K562 (cell line): ENCODE results near the gene COPE. TPM values are rescaled to one million over a fixed set of nuclear protein-coding genes. Genes with fewer than 3 reads are reported as not detected.

Experiments
- CHD2 ChIP-seq: IDR thresholded peaks from 2 replicates; pipeline ENCODE4 v1.6.1; 2011; ENCODE audit warnings: low read depth, low read length
- ERF ChIP-seq: fragments of 450-650 bp; formaldehyde crosslinking; IDR thresholded peaks from 2 replicates; pipeline ENCODE4 v1.4.0; 2020; ENCODE audit warnings: mild to moderate bottlenecking, mixed read lengths
- NEUROD1 ChIP-seq: fragments of 150-350 bp; IDR thresholded peaks from 2 replicates; pipeline ENCODE4 v1.6.1; 2014; ENCODE audit warnings: borderline replicate concordance, low read length, low read depth; ENCODE audit not compliant: partially characterized antibody
- NFE2L1 ChIP-seq: fragments of 450-650 bp; IDR thresholded peaks from 2 replicates; pipeline ENCODE4 v1.6.1; 2016; ENCODE audit warnings: missing genetic modification characterization, low read depth, mild to moderate bottlenecking, missing compliant biosample characterization, moderate library complexity, borderline replicate concordance
- POLR2AphosphoS5 ChIP-seq: IDR thresholded peaks from 2 replicates; pipeline ENCODE4 v1.6.1; 2011; ENCODE audit warnings: mild to moderate bottlenecking, low read depth, low read length, moderate library complexity; ENCODE audit not compliant: control insufficient read depth, insufficient read depth
- PYGO2 ChIP-seq: fragments of 450-650 bp; IDR thresholded peaks from 2 replicates; pipeline ENCODE4 v1.6.1; 2016; ENCODE audit warnings: mild to moderate bottlenecking, missing genetic modification characterization, moderate library complexity, missing compliant biosample characterization
- RAD51 ChIP-seq: fragments of 450-650 bp; IDR thresholded peaks from 2 replicates; pipeline ENCODE4 v1.7.1; 2016; ENCODE audit warnings: low read depth, mild to moderate bottlenecking, borderline replicate concordance
- SIN3B ChIP-seq: fragments of 450-650 bp; IDR thresholded peaks from 2 replicates; pipeline ENCODE4 v1.6.1; 2017; ENCODE audit warnings: low read depth, mild to moderate bottlenecking, moderate library complexity
- SLC30A9 ChIP-seq: fragments of 250-450 bp; sonication (Bioruptor Pico); IDR thresholded peaks from 2 replicates; pipeline ENCODE4 v1.8.0; 2022; ENCODE audit warnings: mild to moderate bottlenecking, moderate library complexity
- ZNF212 ChIP-seq: fragments of 450-650 bp; formaldehyde crosslinking; IDR thresholded peaks from 2 replicates; pipeline ENCODE4 v1.4.0; 2020; ENCODE audit warnings: mild to moderate bottlenecking
- ZNF23 ChIP-seq: fragments of 250-450 bp; sonication (Bioruptor Pico); IDR thresholded peaks from 2 replicates; pipeline ENCODE4 v1.4.0; 2020; ENCODE audit warnings: mild to moderate bottlenecking
- ZNF3 ChIP-seq: fragments of 250-450 bp; sonication (Bioruptor Pico); IDR thresholded peaks from 2 replicates; pipeline ENCODE4 v1.5.0; 2021; ENCODE audit warnings: mild to moderate bottlenecking, moderate library complexity
- ZNF316 ChIP-seq: fragments of 450-650 bp; IDR thresholded peaks from 2 replicates; pipeline ENCODE4 v1.6.1; 2016
- ZNF699 ChIP-seq: fragments of 250-450 bp; sonication (Bioruptor Pico); IDR thresholded peaks from 2 replicates; pipeline ENCODE4 v1.8.0; 2021; ENCODE audit warnings: mild to moderate bottlenecking, moderate library complexity; ENCODE audit not compliant: insufficient replicate concordance
- polyA plus RNA-seq, 8 experiments: library from polyadenylated mRNA; depleted of rRNA in 4 of 8; stranded (reverse) in 5 of 8; unstranded in 3 of 8; fragments of >200 nt; fragmentation: Nextera tagmentation in 2 of 8; fragmentation: Illumina TruSeq in 1 of 8; extraction: Ambion mirVana in 2 of 8; extraction: Trizol in 1 of 8; gene quantifications; 2 replicates each; pipeline versions ENCODE4 v1.2.1 to v1.2.3, GENCODE V29; 2011 to 2014; ENCODE audit warnings: inconsistent platforms in 1 of 8, missing spikeins in 1 of 8
- total RNA-seq, 7 experiments: library from RNA; depleted of rRNA in 6 of 7; stranded (reverse); fragments of >200 nt in 6 of 7; fragmentation: Illumina TruSeq in 2 of 7; extraction: Trizol in 2 of 7; gene quantifications; 2 replicates each; pipeline versions ENCODE4 v1.2.1 to v1.2.3, GENCODE V29; 2011 to 2021; ENCODE audit warnings: low replicate concordance in 1 of 7
- TF ChIP-seq, protein P1 (sequence below), 2 experiments: fragments of 450-650 bp; IDR thresholded peaks; 2 replicates each; pipeline ENCODE4 v1.6.1; 2016
- TF ChIP-seq, protein P2 (sequence below): fragments of 200-800 bp; sonication (Bioruptor generic); IDR thresholded peaks from 2 replicates; pipeline ENCODE4 v1.6.1; 2016; ENCODE audit warnings: missing genetic modification characterization, missing compliant biosample characterization
- TF ChIP-seq, protein P3 (sequence below): IDR thresholded peaks from 3 replicates; pipeline ENCODE4 v1.6.1; 2011; ENCODE audit warnings: borderline replicate concordance, mild to moderate bottlenecking; ENCODE audit not compliant: insufficient read length, insufficient read depth
- TF ChIP-seq, protein P4 (sequence below): fragments of 250-450 bp; sonication (Bioruptor Pico); IDR thresholded peaks from 2 replicates; pipeline ENCODE4 v1.5.0; 2021

Gene COPE
- total and polyA plus RNA-seq, 9 of the 15 experiments (the other 6 are each of a cell fraction or from before 2014, with no cell fraction given), result 5.8 to 273 (median 147) TPM

DNA sequence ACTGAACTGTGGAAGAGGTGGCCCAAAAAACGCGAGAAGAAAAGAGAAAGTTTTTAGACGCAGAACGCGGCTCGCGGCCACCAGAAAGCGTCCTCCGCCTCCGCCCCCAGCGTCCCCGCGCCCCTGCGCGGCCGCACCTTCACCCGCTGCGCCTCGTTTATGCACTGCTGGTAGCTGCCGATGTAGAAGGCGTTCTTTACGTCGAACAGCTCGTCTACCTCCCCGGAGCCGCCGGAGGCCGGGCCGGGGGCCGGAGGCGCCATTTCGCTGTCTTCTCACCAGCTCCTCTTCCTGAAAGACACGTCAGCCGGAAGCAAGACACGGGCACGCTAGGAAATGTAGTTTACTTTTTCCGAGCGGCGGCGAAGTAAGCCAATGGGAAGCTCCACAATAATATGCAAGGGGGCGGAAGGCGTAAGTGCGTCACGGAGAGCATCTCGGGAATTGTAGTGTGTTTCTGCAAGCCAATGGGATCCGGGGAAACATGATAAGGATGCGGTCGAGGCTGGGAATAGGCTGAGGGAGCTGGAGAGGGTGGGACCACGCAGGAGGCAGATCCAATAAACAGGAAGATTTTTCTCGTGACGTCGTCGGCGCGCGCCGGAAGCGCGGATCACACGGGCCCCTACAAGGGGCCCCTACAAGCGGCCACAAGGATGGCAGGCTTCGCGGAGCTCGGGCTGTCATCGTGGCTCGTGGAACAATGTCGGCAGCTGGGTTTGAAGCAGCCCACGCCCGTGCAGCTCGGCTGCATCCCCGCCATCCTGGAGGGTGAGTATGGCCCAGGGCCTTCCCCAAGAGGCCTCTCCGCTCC is at the start of gene COPE, which contains the start of gene DDX49 (continued):
- no peak for TF ChIP-seq NFE2L1 (tag)
- TF ChIP-seq, protein P1, sequence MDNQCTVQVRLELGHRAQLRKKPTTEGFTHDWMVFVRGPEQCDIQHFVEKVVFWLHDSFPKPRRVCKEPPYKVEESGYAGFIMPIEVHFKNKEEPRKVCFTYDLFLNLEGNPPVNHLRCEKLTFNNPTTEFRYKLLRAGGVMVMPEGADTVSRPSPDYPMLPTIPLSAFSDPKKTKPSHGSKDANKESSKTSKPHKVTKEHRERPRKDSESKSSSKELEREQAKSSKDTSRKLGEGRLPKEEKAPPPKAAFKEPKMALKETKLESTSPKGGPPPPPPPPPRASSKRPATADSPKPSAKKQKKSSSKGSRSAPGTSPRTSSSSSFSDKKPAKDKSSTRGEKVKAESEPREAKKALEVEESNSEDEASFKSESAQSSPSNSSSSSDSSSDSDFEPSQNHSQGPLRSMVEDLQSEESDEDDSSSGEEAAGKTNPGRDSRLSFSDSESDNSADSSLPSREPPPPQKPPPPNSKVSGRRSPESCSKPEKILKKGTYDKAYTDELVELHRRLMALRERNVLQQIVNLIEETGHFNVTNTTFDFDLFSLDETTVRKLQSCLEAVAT (IDR thresholded peaks at IDR 0.05), result peak; percentile 52 to 99; a peak in 2 of 4 replicates
- TF ChIP-seq ZNF316, result no peak
- peak; percentile 97 for TF ChIP-seq SIN3B
- no peak for TF ChIP-seq PYGO2 (tag)
- TF ChIP-seq NEUROD1, result peak; percentile 84
- TF ChIP-seq RAD51, result no peak
- no peak for TF ChIP-seq ZNF699
- TF ChIP-seq SLC30A9, result no peak
- no peak for TF ChIP-seq ZNF3
- TF ChIP-seq, protein P2, sequence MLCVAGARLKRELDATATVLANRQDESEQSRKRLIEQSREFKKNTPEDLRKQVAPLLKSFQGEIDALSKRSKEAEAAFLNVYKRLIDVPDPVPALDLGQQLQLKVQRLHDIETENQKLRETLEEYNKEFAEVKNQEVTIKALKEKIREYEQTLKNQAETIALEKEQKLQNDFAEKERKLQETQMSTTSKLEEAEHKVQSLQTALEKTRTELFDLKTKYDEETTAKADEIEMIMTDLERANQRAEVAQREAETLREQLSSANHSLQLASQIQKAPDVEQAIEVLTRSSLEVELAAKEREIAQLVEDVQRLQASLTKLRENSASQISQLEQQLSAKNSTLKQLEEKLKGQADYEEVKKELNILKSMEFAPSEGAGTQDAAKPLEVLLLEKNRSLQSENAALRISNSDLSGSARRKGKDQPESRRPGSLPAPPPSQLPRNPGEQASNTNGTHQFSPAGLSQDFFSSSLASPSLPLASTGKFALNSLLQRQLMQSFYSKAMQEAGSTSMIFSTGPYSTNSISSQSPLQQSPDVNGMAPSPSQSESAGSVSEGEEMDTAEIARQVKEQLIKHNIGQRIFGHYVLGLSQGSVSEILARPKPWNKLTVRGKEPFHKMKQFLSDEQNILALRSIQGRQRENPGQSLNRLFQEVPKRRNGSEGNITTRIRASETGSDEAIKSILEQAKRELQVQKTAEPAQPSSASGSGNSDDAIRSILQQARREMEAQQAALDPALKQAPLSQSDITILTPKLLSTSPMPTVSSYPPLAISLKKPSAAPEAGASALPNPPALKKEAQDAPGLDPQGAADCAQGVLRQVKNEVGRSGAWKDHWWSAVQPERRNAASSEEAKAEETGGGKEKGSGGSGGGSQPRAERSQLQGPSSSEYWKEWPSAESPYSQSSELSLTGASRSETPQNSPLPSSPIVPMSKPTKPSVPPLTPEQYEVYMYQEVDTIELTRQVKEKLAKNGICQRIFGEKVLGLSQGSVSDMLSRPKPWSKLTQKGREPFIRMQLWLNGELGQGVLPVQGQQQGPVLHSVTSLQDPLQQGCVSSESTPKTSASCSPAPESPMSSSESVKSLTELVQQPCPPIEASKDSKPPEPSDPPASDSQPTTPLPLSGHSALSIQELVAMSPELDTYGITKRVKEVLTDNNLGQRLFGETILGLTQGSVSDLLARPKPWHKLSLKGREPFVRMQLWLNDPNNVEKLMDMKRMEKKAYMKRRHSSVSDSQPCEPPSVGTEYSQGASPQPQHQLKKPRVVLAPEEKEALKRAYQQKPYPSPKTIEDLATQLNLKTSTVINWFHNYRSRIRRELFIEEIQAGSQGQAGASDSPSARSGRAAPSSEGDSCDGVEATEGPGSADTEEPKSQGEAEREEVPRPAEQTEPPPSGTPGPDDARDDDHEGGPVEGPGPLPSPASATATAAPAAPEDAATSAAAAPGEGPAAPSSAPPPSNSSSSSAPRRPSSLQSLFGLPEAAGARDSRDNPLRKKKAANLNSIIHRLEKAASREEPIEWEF, result no peak
- peak; percentile 92 for TF ChIP-seq POLR2AphosphoS5
- TF ChIP-seq CHD2, result peak; percentile 82
- TF ChIP-seq, protein P3, sequence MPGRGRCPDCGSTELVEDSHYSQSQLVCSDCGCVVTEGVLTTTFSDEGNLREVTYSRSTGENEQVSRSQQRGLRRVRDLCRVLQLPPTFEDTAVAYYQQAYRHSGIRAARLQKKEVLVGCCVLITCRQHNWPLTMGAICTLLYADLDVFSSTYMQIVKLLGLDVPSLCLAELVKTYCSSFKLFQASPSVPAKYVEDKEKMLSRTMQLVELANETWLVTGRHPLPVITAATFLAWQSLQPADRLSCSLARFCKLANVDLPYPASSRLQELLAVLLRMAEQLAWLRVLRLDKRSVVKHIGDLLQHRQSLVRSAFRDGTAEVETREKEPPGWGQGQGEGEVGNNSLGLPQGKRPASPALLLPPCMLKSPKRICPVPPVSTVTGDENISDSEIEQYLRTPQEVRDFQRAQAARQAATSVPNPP, result no peak
- peak; percentile 41; the same call in 1 of the 2 replicates for TF ChIP-seq ERF (CRISPR knock-in tag)
- TF ChIP-seq, protein P4, sequence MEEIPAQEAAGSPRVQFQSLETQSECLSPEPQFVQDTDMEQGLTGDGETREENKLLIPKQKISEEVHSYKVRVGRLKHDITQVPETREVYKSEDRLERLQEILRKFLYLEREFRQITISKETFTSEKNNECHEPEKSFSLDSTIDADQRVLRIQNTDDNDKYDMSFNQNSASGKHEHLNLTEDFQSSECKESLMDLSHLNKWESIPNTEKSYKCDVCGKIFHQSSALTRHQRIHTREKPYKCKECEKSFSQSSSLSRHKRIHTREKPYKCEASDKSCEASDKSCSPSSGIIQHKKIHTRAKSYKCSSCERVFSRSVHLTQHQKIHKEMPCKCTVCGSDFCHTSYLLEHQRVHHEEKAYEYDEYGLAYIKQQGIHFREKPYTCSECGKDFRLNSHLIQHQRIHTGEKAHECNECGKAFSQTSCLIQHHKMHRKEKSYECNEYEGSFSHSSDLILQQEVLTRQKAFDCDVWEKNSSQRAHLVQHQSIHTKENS (CRISPR knock-in tag), result no peak
- TF ChIP-seq ZNF23 (CRISPR knock-in tag), result no peak
- TF ChIP-seq ZNF212, result no peak
